IPS-20b (cell line): ENCODE measurements around the gene GUCY1B1.

Experiments used
- H3K27ac ChIP-seq: one replicate; pipeline ENCODE4 v1.5.1; 2013; ENCODE audit warnings: low read length
- H3K27me3 ChIP-seq: 2 replicates; pipeline ENCODE4 v1.6.1; 2013; ENCODE audit warnings: mild to moderate bottlenecking, low read length, inconsistent platforms; ENCODE audit not compliant: insufficient read depth
- H3K36me3 ChIP-seq: 2 replicates; pipeline ENCODE4 v1.6.1; 2013; ENCODE audit warnings: low read depth, mild to moderate bottlenecking, inconsistent platforms, low read length, moderate library complexity; ENCODE audit not compliant: insufficient read depth
- H3K4me1 ChIP-seq: 2 replicates; pipeline ENCODE4 v1.6.1; 2013; ENCODE audit warnings: mild to moderate bottlenecking, control low read depth, inconsistent platforms, low read length, moderate library complexity; ENCODE audit not compliant: insufficient read depth
- H3K4me3 ChIP-seq: 2 replicates; pipeline ENCODE4 v1.5.1; 2013; ENCODE audit warnings: mild to moderate bottlenecking, low read length, inconsistent platforms
- H3K9ac ChIP-seq: 2 replicates; pipeline ENCODE4 v1.6.1; 2013; ENCODE audit warnings: low read depth, mild to moderate bottlenecking, inconsistent platforms, low read length, moderate library complexity
- H3K9me3 ChIP-seq: 2 replicates; pipeline ENCODE4 v1.6.1; 2013; ENCODE audit warnings: mild to moderate bottlenecking, low read depth, low read length, inconsistent platforms; ENCODE audit not compliant: insufficient read depth

Gene GUCY1B1

DNA sequence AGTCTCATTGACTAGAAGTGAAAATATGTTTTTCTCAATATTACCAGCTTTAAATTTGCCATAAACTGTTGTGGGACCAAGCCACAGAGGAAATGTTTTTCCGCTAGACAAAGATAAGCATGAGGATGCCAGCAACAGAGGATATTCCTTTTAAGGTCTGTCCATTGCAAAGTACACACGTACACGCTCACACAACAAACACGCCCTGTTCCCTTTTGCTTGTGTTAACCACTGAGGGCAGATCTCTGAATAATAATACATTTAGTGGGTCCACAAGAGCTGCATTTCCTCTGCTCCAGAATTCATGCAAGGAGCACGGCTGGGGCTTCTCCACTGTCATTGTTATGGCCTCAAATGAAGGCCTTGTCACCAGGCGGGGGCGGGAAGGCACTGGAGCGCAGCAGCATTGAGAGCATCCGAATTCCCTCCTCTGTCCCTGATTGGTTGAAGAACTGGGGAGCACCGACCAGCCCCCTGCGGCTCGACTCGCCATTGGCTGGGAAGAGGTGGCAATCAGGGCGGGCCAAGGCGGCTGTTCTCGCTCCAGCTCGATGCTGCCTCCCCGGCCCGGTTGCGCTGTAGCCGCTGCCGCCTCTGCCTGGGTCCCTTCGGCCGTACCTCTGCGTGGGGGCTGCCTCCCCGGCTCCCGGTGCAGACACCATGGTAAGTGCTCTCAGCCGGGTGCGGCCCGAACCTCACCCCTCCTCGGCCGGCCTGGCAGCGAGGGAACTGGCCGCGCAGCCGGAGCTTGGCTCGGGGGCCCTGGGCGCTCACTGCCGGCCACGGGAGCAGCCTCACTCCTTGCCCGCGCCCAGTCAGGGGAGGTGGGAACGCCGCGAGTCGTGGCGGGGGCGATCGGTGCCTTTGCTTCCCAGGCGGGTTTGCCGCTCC is at the start of gene GUCY1B1:
GUCY1B1 (plus strand) TSS at position 541 of the 891 bp plus-strand sequence; CDS start at position 661, 120 bp downstream.
- no peak within 1 kb of the TSS for H3K27ac ChIP-seq
- no peaks in the 10 kb centered on the region for H3K36me3 ChIP-seq
- peaks cover 32% of the 10 kb centered on the region for H3K27me3 ChIP-seq
- H3K4me3 ChIP-seq: peak within 1 kb of the TSS; percentile 72
- H3K9me3 ChIP-seq: no peaks in the 10 kb centered on the region
- H3K9ac ChIP-seq: no peak within 1 kb of the TSS; the same call in 1 of the 2 replicates
- peaks cover 2% of the 10 kb centered on the region; the same call in 1 of the 2 replicates for H3K4me1 ChIP-seq

- no peak overlapping the region for H3K4me3 ChIP-seq
- H3K27me3 ChIP-seq: no peaks in the 10 kb centered on the region
- no peaks in the 10 kb centered on the region for H3K36me3 ChIP-seq
- no peak overlapping the region for H3K9ac ChIP-seq
- H3K9me3 ChIP-seq: no peaks in the 10 kb centered on the region
- no peak overlapping the region for H3K27ac ChIP-seq
- no peaks in the 10 kb centered on the region for H3K4me1 ChIP-seq
These were observed 48.9 kb upstream of the GUCY1B1 start for GRCh38 chr4:155709918-155710317.

DNA sequence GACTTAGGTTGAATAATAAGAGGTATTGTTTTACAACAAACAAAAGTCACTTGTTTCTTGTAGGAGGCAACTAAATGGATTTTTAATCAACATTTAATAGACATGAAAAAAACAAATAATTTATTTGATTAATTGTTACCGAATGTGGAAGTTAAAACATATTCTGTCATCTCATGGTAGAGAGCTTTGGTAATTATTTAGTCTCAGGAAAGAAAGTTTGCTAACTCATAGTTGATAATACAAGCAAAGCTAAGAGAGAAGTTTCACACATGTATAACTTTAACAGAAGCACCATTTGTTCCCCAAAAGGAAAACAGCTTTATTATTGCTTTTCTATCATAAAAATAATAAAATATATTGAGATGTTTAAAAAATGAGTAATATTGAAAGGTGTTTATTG is 47.3 kb upstream of the GUCY1B1 start:
- no peaks in the 10 kb centered on the region for H3K36me3 ChIP-seq
- no peaks in the 10 kb centered on the region for H3K4me1 ChIP-seq
- H3K9ac ChIP-seq: no peak overlapping the region
- H3K4me3 ChIP-seq: no peak overlapping the region
- H3K9me3 ChIP-seq: no peaks in the 10 kb centered on the region
- H3K27me3 ChIP-seq: no peaks in the 10 kb centered on the region
- H3K27ac ChIP-seq: no peak overlapping the region

DNA sequence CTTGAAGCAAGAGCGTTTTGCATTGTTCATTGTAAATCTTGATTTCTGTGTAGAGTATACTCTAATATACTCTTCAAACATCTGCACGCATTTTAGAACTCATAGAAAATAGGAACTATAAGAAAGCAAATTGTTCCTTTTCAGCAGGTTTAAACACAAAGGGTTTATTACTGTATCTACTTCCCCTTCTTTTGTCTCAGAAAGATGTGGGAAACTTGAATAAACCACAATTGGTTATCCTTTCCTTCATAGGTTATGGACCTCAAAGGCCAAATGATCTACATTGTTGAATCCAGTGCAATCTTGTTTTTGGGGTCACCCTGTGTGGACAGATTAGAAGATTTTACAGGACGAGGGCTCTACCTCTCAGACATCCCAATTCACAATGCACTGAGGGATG is 46.0 kb upstream of the GUCY1B1 start:
- H3K36me3 ChIP-seq: no peaks in the 10 kb centered on the region
- no peaks in the 10 kb centered on the region for H3K4me1 ChIP-seq
- H3K27me3 ChIP-seq: no peaks in the 10 kb centered on the region
- H3K9me3 ChIP-seq: no peaks in the 10 kb centered on the region
- H3K9ac ChIP-seq: no peak overlapping the region
- H3K4me3 ChIP-seq: no peak overlapping the region
- no peak overlapping the region for H3K27ac ChIP-seq

DNA sequence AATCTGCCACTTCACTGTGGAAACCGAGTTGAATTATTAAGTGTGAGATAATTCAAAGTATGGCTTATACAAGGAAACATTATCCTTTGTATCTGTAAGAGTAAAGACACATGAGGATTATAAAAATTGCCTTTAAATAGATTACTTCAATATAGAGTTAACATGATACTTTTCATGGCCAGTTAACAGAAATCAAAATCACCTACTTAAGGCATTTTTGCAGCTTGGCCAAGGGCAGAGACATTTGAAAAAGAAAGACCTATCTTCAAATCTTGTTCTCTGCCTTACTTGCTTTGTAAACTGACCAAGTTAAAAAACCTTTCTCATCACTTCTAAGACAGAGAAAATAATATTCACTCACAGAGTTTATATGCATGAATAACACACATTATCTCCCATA is 44.9 kb upstream of the GUCY1B1 start:
- Histone ChIP-seq H3K27me3 (no peaks in the 10 kb centered on the region), H3K4me3 (no peak overlapping the region), H3K9me3 (no peaks in the 10 kb centered on the region), H3K4me1 (no peaks in the 10 kb centered on the region), H3K27ac (no peak overlapping the region), H3K36me3 (no peaks in the 10 kb centered on the region), H3K9ac (no peak overlapping the region)

DNA sequence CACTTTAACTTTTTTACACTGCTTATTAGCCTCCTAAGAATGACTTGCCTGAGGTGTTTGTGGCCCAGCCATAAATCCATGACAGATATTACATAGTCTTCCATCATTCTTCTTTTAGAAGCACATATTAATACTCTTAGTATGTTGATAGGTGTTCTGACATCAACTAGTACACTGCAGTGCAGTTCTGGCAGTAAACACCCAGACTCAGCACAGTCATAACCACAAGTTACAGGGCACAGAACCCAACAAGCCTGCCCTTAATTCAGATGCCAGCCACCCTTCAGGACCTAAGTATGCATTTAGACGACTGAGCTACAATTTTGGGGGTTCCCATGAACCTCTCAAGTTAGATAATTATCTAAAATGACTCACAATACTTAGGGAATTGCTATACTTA is 36.5 kb upstream of the GUCY1B1 start:
- Histone ChIP-seq H3K27ac (no peak overlapping the region), H3K4me1 (peaks cover 8% of the 10 kb centered on the region), H3K4me3 (no peak overlapping the region), H3K9me3 (no peaks in the 10 kb centered on the region), H3K36me3 (no peaks in the 10 kb centered on the region), H3K27me3 (no peaks in the 10 kb centered on the region), H3K9ac (no peak overlapping the region)

DNA sequence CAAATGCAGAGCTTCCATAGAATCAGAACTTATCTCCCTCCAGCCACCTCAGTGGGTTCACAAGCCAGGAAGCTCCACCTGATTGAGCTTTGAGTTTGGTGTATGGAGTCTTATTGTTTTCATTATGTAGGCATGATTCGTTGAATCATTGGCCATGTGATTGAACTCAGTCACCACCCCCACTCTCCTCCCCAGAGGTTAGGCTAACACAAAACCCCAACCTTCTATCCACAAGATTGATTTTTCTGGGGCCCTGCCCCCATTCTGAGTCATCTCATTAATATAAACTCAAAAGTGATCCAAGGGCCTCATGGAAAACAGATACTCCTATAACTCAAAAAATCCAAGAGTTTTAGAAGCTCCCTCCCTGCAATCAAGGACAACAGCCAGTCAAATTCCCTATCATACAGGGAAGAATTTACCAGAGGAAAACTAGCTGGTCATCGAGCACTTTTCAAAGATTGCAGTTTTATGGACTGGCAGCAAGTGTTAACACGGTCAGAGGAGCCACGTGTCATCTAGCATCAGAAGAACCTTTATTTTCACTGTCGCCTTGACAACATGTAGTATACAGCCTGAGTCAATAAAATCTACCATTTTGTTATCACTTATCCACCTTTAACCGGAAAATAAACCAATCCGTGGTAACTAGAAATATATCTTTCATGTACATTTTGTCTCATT is 35.9 kb upstream of the GUCY1B1 start:
- Histone ChIP-seq H3K36me3 (no peaks in the 10 kb centered on the region), H3K27ac (no peak overlapping the region), H3K27me3 (no peaks in the 10 kb centered on the region), H3K9me3 (no peaks in the 10 kb centered on the region), H3K4me1 (peaks cover 8% of the 10 kb centered on the region), H3K4me3 (no peak overlapping the region), H3K9ac (no peak overlapping the region)

GRCh38 chr4:155724731-155725130 is 34.1 kb upstream of the GUCY1B1 start:
- H3K4me1 ChIP-seq: peaks cover 8% of the 10 kb centered on the region
- no peak overlapping the region for H3K27ac ChIP-seq
- H3K9ac ChIP-seq: no peak overlapping the region
- no peaks in the 10 kb centered on the region for H3K9me3 ChIP-seq
- H3K27me3 ChIP-seq: no peaks in the 10 kb centered on the region
- H3K4me3 ChIP-seq: no peak overlapping the region
- no peaks in the 10 kb centered on the region for H3K36me3 ChIP-seq

- Histone ChIP-seq H3K27me3 (no peaks in the 10 kb centered on the region), H3K36me3 (no peaks in the 10 kb centered on the region), H3K9ac (no peak overlapping the region), H3K4me3 (no peak overlapping the region), H3K27ac (no peak overlapping the region), H3K9me3 (no peaks in the 10 kb centered on the region), H3K4me1 (no peaks in the 10 kb centered on the region)
These were observed 24.8 kb upstream of the GUCY1B1 start for GRCh38 chr4:155734065-155734464.

DNA sequence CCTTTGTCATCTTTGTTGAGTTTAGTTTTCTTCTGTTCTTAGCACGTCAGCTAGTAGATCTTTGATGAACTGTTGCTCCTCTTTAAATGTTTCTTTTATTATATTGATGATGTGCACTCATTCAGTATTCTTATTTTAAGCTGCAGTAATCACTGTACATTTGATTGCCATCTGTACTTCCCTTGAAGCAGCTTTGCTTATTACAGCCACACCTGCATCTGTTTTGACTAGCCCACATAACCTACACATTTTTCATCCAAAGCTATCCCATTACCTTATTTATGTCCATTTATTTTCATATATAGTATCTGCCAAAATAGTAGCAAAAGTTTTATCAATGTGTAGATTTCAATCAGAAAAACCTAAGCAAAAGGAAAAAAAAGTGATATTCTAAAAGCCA is 23.9 kb upstream of the GUCY1B1 start:
- Histone ChIP-seq H3K4me3 (no peak overlapping the region), H3K9me3 (no peaks in the 10 kb centered on the region), H3K4me1 (no peaks in the 10 kb centered on the region), H3K27me3 (no peaks in the 10 kb centered on the region), H3K36me3 (no peaks in the 10 kb centered on the region), H3K27ac (no peak overlapping the region), H3K9ac (no peak overlapping the region)

GRCh38 chr4:155735496-155735895 is 23.3 kb upstream of the GUCY1B1 start:
- H3K9ac ChIP-seq: no peak overlapping the region
- H3K4me3 ChIP-seq: no peak overlapping the region
- no peaks in the 10 kb centered on the region for H3K9me3 ChIP-seq

DNA sequence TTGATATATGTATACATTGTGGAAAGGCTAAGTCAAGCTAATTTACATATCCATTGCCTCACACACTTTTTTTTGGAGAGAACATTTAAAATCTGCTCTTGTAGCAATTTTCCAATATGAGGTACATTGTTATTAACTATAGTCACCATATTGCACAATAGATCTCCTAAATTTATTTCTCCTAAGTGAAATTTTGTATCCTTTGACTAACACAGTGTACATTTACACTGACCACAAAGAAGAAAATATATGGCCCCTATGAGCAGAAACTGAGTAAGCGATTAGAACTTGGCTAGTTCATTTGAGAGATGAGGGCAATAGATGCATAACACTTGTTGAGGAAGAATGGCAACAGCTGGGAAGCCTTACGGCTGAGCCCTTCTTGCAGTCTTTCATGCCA is 20.3 kb upstream of the GUCY1B1 start:
- H3K4me3 ChIP-seq: no peak overlapping the region
- H3K9ac ChIP-seq: no peak overlapping the region
- no peaks in the 10 kb centered on the region for H3K9me3 ChIP-seq
- no peaks in the 10 kb centered on the region for H3K4me1 ChIP-seq
- H3K36me3 ChIP-seq: no peaks in the 10 kb centered on the region
- no peak overlapping the region for H3K27ac ChIP-seq
- no peaks in the 10 kb centered on the region for H3K27me3 ChIP-seq

More at GRCh38 chr4:155735496-155735895, 23.3 kb upstream of the GUCY1B1 start:
- H3K4me1 ChIP-seq: no peaks in the 10 kb centered on the region
- H3K27me3 ChIP-seq: no peaks in the 10 kb centered on the region
- H3K27ac ChIP-seq: no peak overlapping the region
- H3K36me3 ChIP-seq: no peaks in the 10 kb centered on the region
